Measurements from ENCODE around the gene ACACB. TPM values are rescaled to one million over a fixed set of nuclear protein-coding genes. Genes with fewer than 3 reads are reported as not detected.

ACACB gene
- polyA plus RNA-seq, 1 donor from 2014 or later: 0.22 TPM

DNA sequence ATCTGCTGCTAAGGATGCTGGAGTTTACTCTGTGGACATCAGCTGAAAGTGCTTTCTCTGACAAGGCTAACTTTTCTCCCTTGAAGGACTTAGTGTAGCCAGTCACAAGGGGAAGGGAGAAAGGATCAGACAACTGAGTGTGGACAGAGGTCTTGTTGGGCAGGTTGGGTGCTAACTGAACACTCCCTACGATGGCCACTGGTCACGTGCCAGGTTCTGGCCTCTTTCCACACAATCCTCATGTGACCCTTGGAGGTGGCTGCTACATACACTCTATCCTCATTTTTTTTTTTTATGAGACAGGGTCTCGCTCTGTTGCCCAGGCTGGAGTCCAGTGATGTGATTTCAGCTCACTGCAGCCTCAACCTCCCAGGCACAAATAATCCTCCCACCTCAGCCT lies 153.0 kb downstream of the ACACB start:
- no peak overlapping the region for H3K9ac ChIP-seq (ENCODE audit: low read length)
- no peak overlapping the region for H2AFZ ChIP-seq (ENCODE audit: low read depth, low read length)
- no peak overlapping the region for H3K4me2 ChIP-seq (ENCODE audit: low read length)
- no peaks in the 10 kb centered on the region for H3K9me2 ChIP-seq (ENCODE audit: insufficient read depth, low read length)
- no peaks in the 10 kb centered on the region for H3K27me3 ChIP-seq (ENCODE audit: insufficient read depth, low read depth, low read length)
- TF ChIP-seq SMC3 (conservative IDR thresholded peaks at IDR 0.05; ENCODE audit: poor library complexity): no peak
- no peak for TF ChIP-seq POLR2AphosphoS5 (IDR thresholded peaks at IDR 0.05)
- no peak for TF ChIP-seq EZH2 (IDR thresholded peaks at IDR 0.05; ENCODE audit: borderline replicate concordance, insufficient read depth, low read length, poor library complexity, severe bottlenecking)
- TF ChIP-seq EP300 (conservative IDR thresholded peaks at IDR 0.05; ENCODE audit: poor library complexity, severe bottlenecking): no peak
- no peak for TF ChIP-seq MXI1 (conservative IDR thresholded peaks at IDR 0.05; ENCODE audit: poor library complexity, severe bottlenecking)
- no peak for TF ChIP-seq RAD21 (conservative IDR thresholded peaks at IDR 0.05)
- no peak overlapping the region for H3K27ac ChIP-seq (ENCODE audit: low read length)
- no peaks in the 10 kb centered on the region for H3K9me3 ChIP-seq (ENCODE audit: low read length)
- no peaks in the 10 kb centered on the region for H4K20me1 ChIP-seq (ENCODE audit: insufficient read depth)
- no peak overlapping the region for H3K4me3 ChIP-seq (ENCODE audit: low read length)
- H3K36me3 ChIP-seq (ENCODE audit: insufficient read depth, low read length): no peaks in the 10 kb centered on the region
- no peaks in the 10 kb centered on the region for H3F3A ChIP-seq (ENCODE audit: insufficient read depth, low read length, poor library complexity, severe bottlenecking)
- H3K79me2 ChIP-seq (replicated peaks; ENCODE audit: insufficient read depth, low read length): no peaks in the 10 kb centered on the region

DNA sequence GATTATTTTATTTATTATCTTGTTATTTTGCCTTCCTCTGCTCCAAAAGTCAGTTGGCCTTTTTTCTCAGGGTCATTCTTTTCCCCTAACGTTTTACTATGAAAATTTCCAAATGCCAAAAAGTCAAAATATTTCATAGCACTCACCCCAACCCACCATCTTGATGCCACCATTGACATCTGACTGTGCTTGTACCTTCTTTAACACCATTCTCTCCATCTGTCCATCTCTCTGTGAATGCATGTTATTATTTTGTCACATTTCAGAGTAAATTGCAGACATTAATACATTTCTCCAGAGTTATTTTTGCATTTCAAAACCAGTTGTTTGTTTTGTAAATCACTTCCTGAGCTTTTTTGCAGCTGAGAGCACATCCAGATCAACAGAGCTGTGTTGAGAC lies 154.1 kb downstream of the ACACB start:
- Histone ChIP-seq H3K9ac (ENCODE audit: low read length) (no peak overlapping the region), H3K79me2 (replicated peaks; ENCODE audit: insufficient read depth, low read length) (no peaks in the 10 kb centered on the region), H3K4me2 (ENCODE audit: low read length) (no peak overlapping the region), H3K9me3 (ENCODE audit: low read length) (no peaks in the 10 kb centered on the region), H3K9me2 (ENCODE audit: insufficient read depth, low read length) (no peaks in the 10 kb centered on the region), H3K27me3 (ENCODE audit: insufficient read depth, low read depth, low read length) (no peaks in the 10 kb centered on the region), H3F3A (ENCODE audit: insufficient read depth, low read length, poor library complexity, severe bottlenecking) (no peaks in the 10 kb centered on the region), H3K36me3 (ENCODE audit: insufficient read depth, low read length) (no peaks in the 10 kb centered on the region), H2AFZ (ENCODE audit: low read depth, low read length) (no peak overlapping the region), H3K4me3 (ENCODE audit: low read length) (no peak overlapping the region), H4K20me1 (ENCODE audit: insufficient read depth) (no peaks in the 10 kb centered on the region), H3K27ac (ENCODE audit: low read length) (no peak overlapping the region)
- TF ChIP-seq TAF1 (IDR thresholded peaks at IDR 0.05; ENCODE audit: low read depth) (no peak), POLR2AphosphoS5 (IDR thresholded peaks at IDR 0.05) (no peak)

DNA sequence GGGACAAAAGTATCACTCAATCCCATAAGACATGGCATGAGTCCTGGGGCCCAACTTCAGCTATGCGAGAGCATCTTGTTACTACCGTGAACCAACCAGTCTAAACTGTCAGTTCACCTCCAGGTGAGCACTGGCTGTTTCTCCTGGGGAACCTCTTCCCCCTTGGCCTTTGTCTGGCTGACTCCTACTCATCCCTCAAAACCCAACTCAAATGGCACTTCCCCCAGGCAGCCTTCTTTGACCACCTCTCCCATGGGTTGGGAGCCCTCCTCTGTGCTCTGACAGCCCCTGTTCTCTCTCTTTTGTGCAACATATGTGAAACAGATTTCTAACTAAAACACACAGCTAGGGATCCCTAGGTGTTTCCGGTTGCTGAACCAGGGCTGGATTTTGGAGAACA lies 155.0 kb downstream of the ACACB start:
- TF ChIP-seq, protein P1, sequence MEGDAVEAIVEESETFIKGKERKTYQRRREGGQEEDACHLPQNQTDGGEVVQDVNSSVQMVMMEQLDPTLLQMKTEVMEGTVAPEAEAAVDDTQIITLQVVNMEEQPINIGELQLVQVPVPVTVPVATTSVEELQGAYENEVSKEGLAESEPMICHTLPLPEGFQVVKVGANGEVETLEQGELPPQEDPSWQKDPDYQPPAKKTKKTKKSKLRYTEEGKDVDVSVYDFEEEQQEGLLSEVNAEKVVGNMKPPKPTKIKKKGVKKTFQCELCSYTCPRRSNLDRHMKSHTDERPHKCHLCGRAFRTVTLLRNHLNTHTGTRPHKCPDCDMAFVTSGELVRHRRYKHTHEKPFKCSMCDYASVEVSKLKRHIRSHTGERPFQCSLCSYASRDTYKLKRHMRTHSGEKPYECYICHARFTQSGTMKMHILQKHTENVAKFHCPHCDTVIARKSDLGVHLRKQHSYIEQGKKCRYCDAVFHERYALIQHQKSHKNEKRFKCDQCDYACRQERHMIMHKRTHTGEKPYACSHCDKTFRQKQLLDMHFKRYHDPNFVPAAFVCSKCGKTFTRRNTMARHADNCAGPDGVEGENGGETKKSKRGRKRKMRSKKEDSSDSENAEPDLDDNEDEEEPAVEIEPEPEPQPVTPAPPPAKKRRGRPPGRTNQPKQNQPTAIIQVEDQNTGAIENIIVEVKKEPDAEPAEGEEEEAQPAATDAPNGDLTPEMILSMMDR (IDR thresholded peaks at IDR 0.05; ENCODE audit: poor library complexity, severe bottlenecking): no peak
- no peak for TF ChIP-seq SMC3 (conservative IDR thresholded peaks at IDR 0.05; ENCODE audit: poor library complexity)
- TF ChIP-seq, protein P2, sequence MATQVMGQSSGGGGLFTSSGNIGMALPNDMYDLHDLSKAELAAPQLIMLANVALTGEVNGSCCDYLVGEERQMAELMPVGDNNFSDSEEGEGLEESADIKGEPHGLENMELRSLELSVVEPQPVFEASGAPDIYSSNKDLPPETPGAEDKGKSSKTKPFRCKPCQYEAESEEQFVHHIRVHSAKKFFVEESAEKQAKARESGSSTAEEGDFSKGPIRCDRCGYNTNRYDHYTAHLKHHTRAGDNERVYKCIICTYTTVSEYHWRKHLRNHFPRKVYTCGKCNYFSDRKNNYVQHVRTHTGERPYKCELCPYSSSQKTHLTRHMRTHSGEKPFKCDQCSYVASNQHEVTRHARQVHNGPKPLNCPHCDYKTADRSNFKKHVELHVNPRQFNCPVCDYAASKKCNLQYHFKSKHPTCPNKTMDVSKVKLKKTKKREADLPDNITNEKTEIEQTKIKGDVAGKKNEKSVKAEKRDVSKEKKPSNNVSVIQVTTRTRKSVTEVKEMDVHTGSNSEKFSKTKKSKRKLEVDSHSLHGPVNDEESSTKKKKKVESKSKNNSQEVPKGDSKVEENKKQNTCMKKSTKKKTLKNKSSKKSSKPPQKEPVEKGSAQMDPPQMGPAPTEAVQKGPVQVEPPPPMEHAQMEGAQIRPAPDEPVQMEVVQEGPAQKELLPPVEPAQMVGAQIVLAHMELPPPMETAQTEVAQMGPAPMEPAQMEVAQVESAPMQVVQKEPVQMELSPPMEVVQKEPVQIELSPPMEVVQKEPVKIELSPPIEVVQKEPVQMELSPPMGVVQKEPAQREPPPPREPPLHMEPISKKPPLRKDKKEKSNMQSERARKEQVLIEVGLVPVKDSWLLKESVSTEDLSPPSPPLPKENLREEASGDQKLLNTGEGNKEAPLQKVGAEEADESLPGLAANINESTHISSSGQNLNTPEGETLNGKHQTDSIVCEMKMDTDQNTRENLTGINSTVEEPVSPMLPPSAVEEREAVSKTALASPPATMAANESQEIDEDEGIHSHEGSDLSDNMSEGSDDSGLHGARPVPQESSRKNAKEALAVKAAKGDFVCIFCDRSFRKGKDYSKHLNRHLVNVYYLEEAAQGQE (IDR thresholded peaks at IDR 0.05; ENCODE audit: borderline replicate concordance): no peak
- no peak for TF ChIP-seq TAF1 (IDR thresholded peaks at IDR 0.05; ENCODE audit: low read depth)
- no peak for TF ChIP-seq RAD21 (conservative IDR thresholded peaks at IDR 0.05)
- TF ChIP-seq MXI1 (conservative IDR thresholded peaks at IDR 0.05; ENCODE audit: poor library complexity, severe bottlenecking): no peak
- no peak for TF ChIP-seq EP300 (conservative IDR thresholded peaks at IDR 0.05; ENCODE audit: poor library complexity, severe bottlenecking)
- no peak for TF ChIP-seq EZH2 (IDR thresholded peaks at IDR 0.05; ENCODE audit: borderline replicate concordance, insufficient read depth, low read length, poor library complexity, severe bottlenecking)
- TF ChIP-seq POLR2AphosphoS5 (IDR thresholded peaks at IDR 0.05): no peak
- H3K36me3 ChIP-seq (ENCODE audit: insufficient read depth, low read length): no peaks in the 10 kb centered on the region
- no peak overlapping the region for H3K27ac ChIP-seq (ENCODE audit: low read length)
- H2AFZ ChIP-seq (ENCODE audit: low read depth, low read length): no peak overlapping the region
- no peaks in the 10 kb centered on the region for H3K79me2 ChIP-seq (replicated peaks; ENCODE audit: insufficient read depth, low read length)
- no peaks in the 10 kb centered on the region for H3F3A ChIP-seq (ENCODE audit: insufficient read depth, low read length, poor library complexity, severe bottlenecking)
- H3K9ac ChIP-seq (ENCODE audit: low read length): no peak overlapping the region
- no peaks in the 10 kb centered on the region for H3K9me2 ChIP-seq (ENCODE audit: insufficient read depth, low read length)
- H3K27me3 ChIP-seq (ENCODE audit: insufficient read depth, low read depth, low read length): no peaks in the 10 kb centered on the region
- no peak overlapping the region for H3K4me2 ChIP-seq (ENCODE audit: low read length)
- H4K20me1 ChIP-seq (ENCODE audit: insufficient read depth): no peaks in the 10 kb centered on the region
- no peaks in the 10 kb centered on the region for H3K9me3 ChIP-seq (ENCODE audit: low read length)
- no peak overlapping the region for H3K4me3 ChIP-seq (ENCODE audit: low read length)

All from neural cell (in vitro differentiated cells).